HepG2 (cell line): ENCODE measurements around the gene SRSF3. TPM values are rescaled to one million over a fixed set of nuclear protein-coding genes. Genes with fewer than 3 reads are reported as not detected.

Source experiments
- BHLHE40 ChIP-seq: IDR thresholded peaks from 2 replicates; pipeline ENCODE4 v1.6.1; 2011; ENCODE audit warnings: low read length, improper control_type of control experiment
- FOXC1 ChIP-seq: sonication (generic); formaldehyde crosslinking; IDR thresholded peaks from 2 replicates; pipeline ENCODE4 v1.8.0; 2022; ENCODE audit warnings: mild to moderate bottlenecking, missing genetic modification reagents, borderline replicate concordance
- JARID2 ChIP-seq: sonication (generic); formaldehyde crosslinking; IDR thresholded peaks from 2 replicates; pipeline ENCODE4 v1.8.1; 2023; ENCODE audit warnings: missing genetic modification reagents, inconsistent platforms; ENCODE audit not compliant: insufficient replicate concordance
- MAFG ChIP-seq: sonication (generic); formaldehyde crosslinking; IDR thresholded peaks from 2 replicates; pipeline ENCODE4 v1.5.1; 2020; ENCODE audit warnings: mild to moderate bottlenecking, missing genetic modification reagents
- MTF1 ChIP-seq: sonication (generic); formaldehyde crosslinking; IDR thresholded peaks from 2 replicates; pipeline ENCODE4 v1.5.0; 2020; ENCODE audit warnings: missing genetic modification reagents
- MXD4 ChIP-seq: IDR thresholded peaks from 2 replicates; pipeline ENCODE4 v1.6.1; 2016; ENCODE audit warnings: mild to moderate bottlenecking, missing biosample characterization, missing genetic modification reagents
- POLR2A ChIP-seq, 2 experiments: IDR thresholded peaks; 2 replicates each; pipeline ENCODE4 v1.6.1; 2011; ENCODE audit warnings: low read depth in 2 of 2, low read length in 2 of 2, mild to moderate bottlenecking in 1 of 2, moderate library complexity in 1 of 2; ENCODE audit not compliant: insufficient read depth in 1 of 2
- RFXAP ChIP-seq: sonication (generic); formaldehyde crosslinking; IDR thresholded peaks from 2 replicates; pipeline ENCODE4 v1.4.0; 2020; ENCODE audit warnings: missing genetic modification reagents, borderline replicate concordance
- SCMH1 ChIP-seq: sonication (generic); formaldehyde crosslinking; IDR thresholded peaks from 2 replicates; pipeline ENCODE4 v1.9.0; 2021; ENCODE audit warnings: missing genetic modification reagents, mild to moderate bottlenecking, borderline replicate concordance
- YEATS2 ChIP-seq: sonication (generic); formaldehyde crosslinking; IDR thresholded peaks from 2 replicates; pipeline ENCODE4 v1.4.0; 2020; ENCODE audit warnings: missing genetic modification reagents, borderline replicate concordance
- ZNF354B ChIP-seq: sonication (generic); formaldehyde crosslinking; IDR thresholded peaks from 2 replicates; pipeline ENCODE4 v1.8.0; 2022; ENCODE audit warnings: mild to moderate bottlenecking, missing genetic modification reagents
- ZNF891 ChIP-seq: sonication (generic); formaldehyde crosslinking; IDR thresholded peaks from 2 replicates; pipeline ENCODE4 v1.5.0; 2020; ENCODE audit warnings: mild to moderate bottlenecking, missing genetic modification reagents
- polyA plus RNA-seq, 8 experiments: library from polyadenylated mRNA; depleted of rRNA in 3 of 8; stranded (reverse) in 7 of 8; unstranded in 1 of 8; fragments of >200 nt; fragmentation: Illumina TruSeq in 4 of 8; extraction: Trizol in 4 of 8; gene quantifications; 2 replicates each; pipeline versions ENCODE4 v1.2.1 to v1.2.3, GENCODE V29; 2011 to 2016; ENCODE audit warnings: low read depth in 4 of 8, missing spikeins in 1 of 8, mixed read lengths in 1 of 8; ENCODE audit not compliant: insufficient read depth in 1 of 8
- total RNA-seq, 5 experiments: library from RNA; depleted of rRNA; stranded (reverse); fragments of >200 nt; fragmentation: Illumina TruSeq; extraction: Trizol; gene quantifications; 2 replicates each; pipeline ENCODE4 v1.2.3, GENCODE V29; 2016; ENCODE audit warnings: low read depth in 1 of 5
- TF ChIP-seq, protein P1 (sequence below): sonication (generic); formaldehyde crosslinking; IDR thresholded peaks from 2 replicates; pipeline ENCODE4 v1.4.0; 2020; ENCODE audit warnings: missing genetic modification reagents
- TF ChIP-seq, protein P2 (sequence below): IDR thresholded peaks from 2 replicates; pipeline ENCODE4 v1.6.1; 2012; ENCODE audit warnings: inconsistent platforms
- TF ChIP-seq, protein P3 (sequence below), 2 experiments: sonication (generic) in 1 of 2; formaldehyde crosslinking in 1 of 2; IDR thresholded peaks; 2 replicates each; pipeline versions ENCODE4 v1.4.0 to v1.6.1; 2018 to 2020; ENCODE audit warnings: missing genetic modification reagents in 2 of 2, borderline replicate concordance in 1 of 2, low read depth in 1 of 2, mild to moderate bottlenecking in 1 of 2, missing biosample characterization in 1 of 2
- TF ChIP-seq, protein P4 (sequence below): sonication (generic); formaldehyde crosslinking; IDR thresholded peaks from 2 replicates; pipeline ENCODE4 v1.8.1; 2023; ENCODE audit warnings: missing genetic modification reagents, mild to moderate bottlenecking, borderline replicate concordance
- TF ChIP-seq, protein P5 (sequence below): conservative IDR thresholded peaks from 2 replicates; pipeline ENCODE4 v1.6.1; 2018; ENCODE audit warnings: missing genetic modification reagents
- TF ChIP-seq, protein P6 (sequence below), 2 experiments: fragments of 450-650 bp in 1 of 2; sonication (generic) in 1 of 2; formaldehyde crosslinking; IDR thresholded peaks; 2 replicates each; pipeline versions ENCODE4 v1.5.0 to v1.8.0; 2020 to 2022; ENCODE audit warnings: mild to moderate bottlenecking in 1 of 2, missing genetic modification reagents in 1 of 2

The SRSF3 gene
- total and polyA plus RNA-seq, 2 of the 13 experiments (the other 11 are each of a cell fraction or from before 2014, with no cell fraction given), result 206 to 684 TPM

DNA sequence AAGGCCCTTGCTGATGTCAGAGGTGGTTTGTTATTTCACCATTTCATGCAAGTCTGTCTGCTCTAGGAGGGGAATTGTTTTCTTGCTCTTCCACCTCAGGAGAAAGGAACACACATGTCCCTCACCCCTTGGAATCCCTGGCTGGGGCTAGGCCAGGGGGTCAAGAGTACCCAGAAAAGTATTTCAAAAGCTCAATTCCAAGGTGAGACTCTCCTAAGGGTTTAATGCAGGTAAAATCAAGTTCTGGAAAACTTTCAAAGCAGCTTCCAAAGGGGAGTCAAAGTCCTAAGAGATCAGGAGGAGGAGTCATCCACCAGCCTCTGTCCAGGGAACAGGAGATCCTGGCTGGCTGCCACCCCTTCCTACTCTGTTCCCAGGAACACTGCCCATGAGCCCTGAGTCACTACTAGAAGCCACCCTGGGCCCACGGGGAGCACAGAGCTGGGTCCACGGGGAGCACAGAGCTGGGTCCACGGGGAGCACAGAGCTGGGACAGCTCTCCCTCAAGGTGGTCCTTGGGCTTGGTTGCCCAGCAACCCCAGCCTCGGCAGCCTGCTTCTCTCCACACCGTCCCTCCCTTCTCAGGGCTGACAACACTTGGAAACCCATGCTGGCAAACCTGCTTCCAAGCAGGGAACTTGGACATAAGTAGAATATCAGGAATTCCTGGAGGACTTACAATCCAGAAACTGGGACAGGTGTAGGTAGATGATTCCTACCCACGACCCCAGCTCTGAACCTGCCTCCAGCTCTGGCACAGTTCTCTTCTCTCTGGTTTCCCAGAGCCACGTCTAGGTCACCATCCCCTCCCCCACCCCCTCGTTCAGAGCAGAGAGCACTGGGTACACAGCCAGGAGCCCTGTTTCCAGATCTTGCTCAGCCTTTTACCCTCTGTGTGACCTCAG is 49.0 kb downstream of the SRSF3 start (continued):
- TF ChIP-seq ZNF354B (CRISPR knock-in tag), result 0 out of 2 replicates have a peak, but pooled peaks have one; percentile 40
- TF ChIP-seq, protein P1, sequence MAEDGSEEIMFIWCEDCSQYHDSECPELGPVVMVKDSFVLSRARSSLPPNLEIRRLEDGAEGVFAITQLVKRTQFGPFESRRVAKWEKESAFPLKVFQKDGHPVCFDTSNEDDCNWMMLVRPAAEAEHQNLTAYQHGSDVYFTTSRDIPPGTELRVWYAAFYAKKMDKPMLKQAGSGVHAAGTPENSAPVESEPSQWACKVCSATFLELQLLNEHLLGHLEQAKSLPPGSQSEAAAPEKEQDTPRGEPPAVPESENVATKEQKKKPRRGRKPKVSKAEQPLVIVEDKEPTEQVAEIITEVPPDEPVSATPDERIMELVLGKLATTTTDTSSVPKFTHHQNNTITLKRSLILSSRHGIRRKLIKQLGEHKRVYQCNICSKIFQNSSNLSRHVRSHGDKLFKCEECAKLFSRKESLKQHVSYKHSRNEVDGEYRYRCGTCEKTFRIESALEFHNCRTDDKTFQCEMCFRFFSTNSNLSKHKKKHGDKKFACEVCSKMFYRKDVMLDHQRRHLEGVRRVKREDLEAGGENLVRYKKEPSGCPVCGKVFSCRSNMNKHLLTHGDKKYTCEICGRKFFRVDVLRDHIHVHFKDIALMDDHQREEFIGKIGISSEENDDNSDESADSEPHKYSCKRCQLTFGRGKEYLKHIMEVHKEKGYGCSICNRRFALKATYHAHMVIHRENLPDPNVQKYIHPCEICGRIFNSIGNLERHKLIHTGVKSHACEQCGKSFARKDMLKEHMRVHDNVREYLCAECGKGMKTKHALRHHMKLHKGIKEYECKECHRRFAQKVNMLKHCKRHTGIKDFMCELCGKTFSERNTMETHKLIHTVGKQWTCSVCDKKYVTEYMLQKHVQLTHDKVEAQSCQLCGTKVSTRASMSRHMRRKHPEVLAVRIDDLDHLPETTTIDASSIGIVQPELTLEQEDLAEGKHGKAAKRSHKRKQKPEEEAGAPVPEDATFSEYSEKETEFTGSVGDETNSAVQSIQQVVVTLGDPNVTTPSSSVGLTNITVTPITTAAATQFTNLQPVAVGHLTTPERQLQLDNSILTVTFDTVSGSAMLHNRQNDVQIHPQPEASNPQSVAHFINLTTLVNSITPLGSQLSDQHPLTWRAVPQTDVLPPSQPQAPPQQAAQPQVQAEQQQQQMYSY (CRISPR knock-in tag), result 0 out of 2 replicates have a peak, but pooled peaks have one; percentile 63
- TF ChIP-seq MTF1 (CRISPR knock-in tag), result no peak
- no peak for TF ChIP-seq MAFG (CRISPR knock-in tag)
- TF ChIP-seq, protein P2, sequence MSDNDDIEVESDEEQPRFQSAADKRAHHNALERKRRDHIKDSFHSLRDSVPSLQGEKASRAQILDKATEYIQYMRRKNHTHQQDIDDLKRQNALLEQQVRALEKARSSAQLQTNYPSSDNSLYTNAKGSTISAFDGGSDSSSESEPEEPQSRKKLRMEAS, result 0 out of 2 replicates have a peak, but pooled peaks have one; percentile 29
- TF ChIP-seq SCMH1 (CRISPR knock-in tag), result no peak
- peak; percentile 29; the same call in 1 of the 2 replicates for TF ChIP-seq YEATS2
- TF ChIP-seq FOXC1 (CRISPR knock-in tag), result no peak
- TF ChIP-seq RFXAP (CRISPR knock-in tag), result peak; percentile 47; the same call in 1 of the 2 replicates
- peak; percentile 54; the same call in 1 of the 2 replicates for TF ChIP-seq MXD4 (CRISPR knock-in tag)
- TF ChIP-seq ZNF891 (CRISPR knock-in tag), result 0 out of 2 replicates have a peak, but pooled peaks have one; percentile 51
- TF ChIP-seq POLR2A (IDR thresholded peaks at IDR 0.05; ENCODE audit: insufficient read depth in 1 of 2, low read depth in 2 of 2, low read length in 2 of 2), result 0 out of 4 replicates have a peak, but pooled peaks of 1 of the 2 experiments have one; percentile 25
- TF ChIP-seq, protein P3, sequence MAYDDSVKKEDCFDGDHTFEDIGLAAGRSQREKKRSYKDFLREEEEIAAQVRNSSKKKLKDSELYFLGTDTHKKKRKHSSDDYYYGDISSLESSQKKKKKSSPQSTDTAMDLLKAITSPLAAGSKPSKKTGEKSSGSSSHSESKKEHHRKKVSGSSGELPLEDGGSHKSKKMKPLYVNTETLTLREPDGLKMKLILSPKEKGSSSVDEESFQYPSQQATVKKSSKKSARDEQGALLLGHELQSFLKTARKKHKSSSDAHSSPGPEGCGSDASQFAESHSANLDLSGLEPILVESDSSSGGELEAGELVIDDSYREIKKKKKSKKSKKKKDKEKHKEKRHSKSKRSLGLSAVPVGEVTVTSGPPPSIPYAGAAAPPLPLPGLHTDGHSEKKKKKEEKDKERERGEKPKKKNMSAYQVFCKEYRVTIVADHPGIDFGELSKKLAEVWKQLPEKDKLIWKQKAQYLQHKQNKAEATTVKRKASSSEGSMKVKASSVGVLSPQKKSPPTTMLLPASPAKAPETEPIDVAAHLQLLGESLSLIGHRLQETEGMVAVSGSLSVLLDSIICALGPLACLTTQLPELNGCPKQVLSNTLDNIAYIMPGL (CRISPR knock-in tag; IDR thresholded peaks at IDR 0.05; ENCODE audit: borderline replicate concordance in 1 of 2, low read depth in 1 of 2), result peak; percentile 37 to 61; a peak in 2 of 4 replicates
- TF ChIP-seq, protein P4, sequence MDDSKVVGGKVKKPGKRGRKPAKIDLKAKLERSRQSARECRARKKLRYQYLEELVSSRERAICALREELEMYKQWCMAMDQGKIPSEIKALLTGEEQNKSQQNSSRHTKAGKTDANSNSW (CRISPR knock-in tag), result no peak
- TF ChIP-seq BHLHE40, result no peak
- TF ChIP-seq, protein P5, sequence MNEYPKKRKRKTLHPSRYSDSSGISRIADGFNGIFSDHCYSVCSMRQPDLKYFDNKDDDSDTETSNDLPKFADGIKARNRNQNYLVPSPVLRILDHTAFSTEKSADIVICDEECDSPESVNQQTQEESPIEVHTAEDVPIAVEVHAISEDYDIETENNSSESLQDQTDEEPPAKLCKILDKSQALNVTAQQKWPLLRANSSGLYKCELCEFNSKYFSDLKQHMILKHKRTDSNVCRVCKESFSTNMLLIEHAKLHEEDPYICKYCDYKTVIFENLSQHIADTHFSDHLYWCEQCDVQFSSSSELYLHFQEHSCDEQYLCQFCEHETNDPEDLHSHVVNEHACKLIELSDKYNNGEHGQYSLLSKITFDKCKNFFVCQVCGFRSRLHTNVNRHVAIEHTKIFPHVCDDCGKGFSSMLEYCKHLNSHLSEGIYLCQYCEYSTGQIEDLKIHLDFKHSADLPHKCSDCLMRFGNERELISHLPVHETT (CRISPR knock-in tag), result 0 out of 2 replicates have a peak, but pooled peaks have one; percentile 26
- TF ChIP-seq, protein P6, sequence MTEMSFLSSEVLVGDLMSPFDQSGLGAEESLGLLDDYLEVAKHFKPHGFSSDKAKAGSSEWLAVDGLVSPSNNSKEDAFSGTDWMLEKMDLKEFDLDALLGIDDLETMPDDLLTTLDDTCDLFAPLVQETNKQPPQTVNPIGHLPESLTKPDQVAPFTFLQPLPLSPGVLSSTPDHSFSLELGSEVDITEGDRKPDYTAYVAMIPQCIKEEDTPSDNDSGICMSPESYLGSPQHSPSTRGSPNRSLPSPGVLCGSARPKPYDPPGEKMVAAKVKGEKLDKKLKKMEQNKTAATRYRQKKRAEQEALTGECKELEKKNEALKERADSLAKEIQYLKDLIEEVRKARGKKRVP (CRISPR knock-in tag; IDR thresholded peaks at IDR 0.05), result no peak; a peak in 1 of 4 replicates
- peak; percentile 35 for TF ChIP-seq JARID2 (CRISPR knock-in tag)
